ENCODE results near the gene PEX10.

Gene PEX10

DNA sequence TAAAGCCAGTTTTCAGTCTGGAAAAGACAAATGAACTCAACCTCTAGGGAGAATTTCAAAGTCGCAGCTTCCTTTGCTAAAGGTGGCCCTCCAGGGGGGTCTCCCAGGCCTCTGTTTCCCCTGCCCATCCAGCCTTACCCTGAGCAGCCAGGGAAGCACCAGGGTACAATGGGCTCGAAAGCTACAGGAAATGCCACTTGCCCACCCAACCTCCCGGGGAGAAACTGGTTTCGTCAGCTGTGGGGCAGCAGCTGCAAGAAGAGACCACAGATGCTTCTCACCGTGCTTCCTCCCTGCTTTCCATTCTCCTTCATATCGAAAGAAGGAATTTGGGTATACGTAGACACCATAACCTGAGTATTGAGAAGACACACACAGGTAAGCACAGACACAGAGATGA is 22.7 kb downstream of the PEX10 start:
- TF ChIP-seq, protein P1, sequence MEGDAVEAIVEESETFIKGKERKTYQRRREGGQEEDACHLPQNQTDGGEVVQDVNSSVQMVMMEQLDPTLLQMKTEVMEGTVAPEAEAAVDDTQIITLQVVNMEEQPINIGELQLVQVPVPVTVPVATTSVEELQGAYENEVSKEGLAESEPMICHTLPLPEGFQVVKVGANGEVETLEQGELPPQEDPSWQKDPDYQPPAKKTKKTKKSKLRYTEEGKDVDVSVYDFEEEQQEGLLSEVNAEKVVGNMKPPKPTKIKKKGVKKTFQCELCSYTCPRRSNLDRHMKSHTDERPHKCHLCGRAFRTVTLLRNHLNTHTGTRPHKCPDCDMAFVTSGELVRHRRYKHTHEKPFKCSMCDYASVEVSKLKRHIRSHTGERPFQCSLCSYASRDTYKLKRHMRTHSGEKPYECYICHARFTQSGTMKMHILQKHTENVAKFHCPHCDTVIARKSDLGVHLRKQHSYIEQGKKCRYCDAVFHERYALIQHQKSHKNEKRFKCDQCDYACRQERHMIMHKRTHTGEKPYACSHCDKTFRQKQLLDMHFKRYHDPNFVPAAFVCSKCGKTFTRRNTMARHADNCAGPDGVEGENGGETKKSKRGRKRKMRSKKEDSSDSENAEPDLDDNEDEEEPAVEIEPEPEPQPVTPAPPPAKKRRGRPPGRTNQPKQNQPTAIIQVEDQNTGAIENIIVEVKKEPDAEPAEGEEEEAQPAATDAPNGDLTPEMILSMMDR (conservative IDR thresholded peaks at IDR 0.05; ENCODE audit: low read length), result no peak
- no peak overlapping the region for H3K4me3 ChIP-seq (ENCODE audit: low read length)
- DNase-seq (ENCODE audit: low read depth), result no peak

DNA sequence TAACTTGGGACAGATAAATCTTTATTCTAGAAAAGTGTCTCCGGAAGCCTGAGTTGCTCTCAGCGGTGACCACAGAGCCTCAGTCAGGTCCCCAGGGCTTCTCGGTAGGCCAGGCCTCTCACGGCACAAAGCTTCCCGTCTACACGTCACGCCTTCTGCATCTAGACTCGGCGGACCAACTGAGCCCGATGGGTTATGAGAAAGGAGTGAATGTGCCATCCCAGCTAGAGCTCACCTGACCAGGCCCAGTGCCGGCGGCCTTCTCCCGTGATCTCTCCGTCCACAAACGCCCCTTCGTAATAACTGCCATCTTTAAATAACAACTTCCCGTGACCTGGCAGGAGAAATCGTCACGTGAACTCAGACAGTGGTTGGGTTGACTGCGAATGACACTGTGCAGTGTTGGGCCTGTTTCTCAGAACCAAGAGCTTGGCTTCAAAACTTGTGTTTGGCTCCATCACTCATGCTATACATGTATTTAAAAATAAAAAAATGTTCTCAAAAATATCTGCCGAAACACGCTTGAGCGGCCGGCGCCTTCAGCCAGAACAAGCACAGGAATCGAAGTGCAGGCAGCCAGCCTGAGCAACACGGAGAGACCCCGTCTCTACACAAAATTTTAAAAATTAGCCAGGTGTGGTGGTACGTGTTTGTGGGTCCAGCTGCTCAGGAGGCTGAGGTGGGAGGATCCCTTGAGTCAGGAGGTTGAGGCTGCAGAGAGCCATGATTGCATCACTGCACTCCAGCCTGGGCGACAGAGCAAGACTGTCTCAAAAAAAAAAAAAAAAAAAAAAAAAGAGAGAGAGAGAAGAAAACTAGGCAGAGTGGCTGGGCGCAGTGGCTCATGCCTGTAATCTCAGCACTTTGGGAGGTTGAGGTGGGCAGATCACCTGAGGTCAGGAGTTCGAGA is 24.1 kb downstream of the PEX10 start:
- TF ChIP-seq, protein P1 (conservative IDR thresholded peaks at IDR 0.05; ENCODE audit: low read length), result no peak
- DNase-seq (ENCODE audit: low read depth), result no peak
- H3K4me3 ChIP-seq (ENCODE audit: low read length), result no peak overlapping the region

DNA sequence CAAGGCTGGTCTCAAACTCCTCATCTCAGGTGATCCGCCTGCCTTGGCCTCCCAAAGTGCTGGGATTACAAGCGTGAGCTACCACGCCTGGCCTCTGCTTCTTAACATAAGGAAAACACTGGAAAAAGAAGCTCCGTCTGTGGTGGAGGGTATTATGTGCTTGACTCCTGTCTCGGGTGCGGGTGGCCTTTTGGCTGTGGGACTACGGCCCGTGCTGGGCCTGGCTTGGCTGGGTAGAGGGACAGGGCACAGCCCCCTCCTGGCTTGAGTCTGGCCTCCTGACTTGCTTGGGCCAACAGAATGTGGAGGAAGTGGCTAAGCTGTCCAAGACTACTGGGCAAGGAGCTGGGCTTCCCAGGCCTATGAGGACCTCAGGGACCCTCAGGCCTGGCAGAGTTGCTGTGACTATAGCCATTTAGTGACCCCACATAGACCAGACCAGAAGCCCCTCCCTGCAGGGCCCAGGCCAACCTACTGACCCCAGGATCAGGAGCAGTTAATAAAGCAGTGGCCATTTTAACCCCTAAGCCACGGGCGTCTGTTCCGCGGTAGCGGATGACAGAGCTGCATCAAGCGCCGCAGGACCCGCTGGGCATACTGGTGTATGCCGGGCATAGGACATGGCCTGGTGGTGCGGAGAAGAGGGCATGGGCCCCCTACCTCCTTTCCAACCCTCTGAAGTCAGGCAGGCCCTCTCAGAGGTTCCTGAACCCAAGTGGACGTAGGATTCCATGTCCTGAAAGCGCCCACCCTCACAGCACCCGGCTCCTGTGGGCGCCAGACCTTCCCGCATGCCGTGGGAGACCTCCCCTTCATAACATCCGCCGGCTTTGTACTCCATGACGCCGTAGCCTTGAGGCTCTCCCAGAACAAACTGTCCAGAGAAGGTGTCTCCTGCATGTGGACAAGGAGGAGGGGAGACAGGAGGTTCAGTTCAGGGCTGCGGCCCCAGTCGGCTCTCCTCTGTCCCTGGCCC is 25.4 kb downstream of the PEX10 start:
- no peak for DNase-seq (ENCODE audit: low read depth)
- no peak overlapping the region for H3K4me3 ChIP-seq (ENCODE audit: low read length)
- TF ChIP-seq, protein P1 (conservative IDR thresholded peaks at IDR 0.05; ENCODE audit: low read length), result no peak

DNA sequence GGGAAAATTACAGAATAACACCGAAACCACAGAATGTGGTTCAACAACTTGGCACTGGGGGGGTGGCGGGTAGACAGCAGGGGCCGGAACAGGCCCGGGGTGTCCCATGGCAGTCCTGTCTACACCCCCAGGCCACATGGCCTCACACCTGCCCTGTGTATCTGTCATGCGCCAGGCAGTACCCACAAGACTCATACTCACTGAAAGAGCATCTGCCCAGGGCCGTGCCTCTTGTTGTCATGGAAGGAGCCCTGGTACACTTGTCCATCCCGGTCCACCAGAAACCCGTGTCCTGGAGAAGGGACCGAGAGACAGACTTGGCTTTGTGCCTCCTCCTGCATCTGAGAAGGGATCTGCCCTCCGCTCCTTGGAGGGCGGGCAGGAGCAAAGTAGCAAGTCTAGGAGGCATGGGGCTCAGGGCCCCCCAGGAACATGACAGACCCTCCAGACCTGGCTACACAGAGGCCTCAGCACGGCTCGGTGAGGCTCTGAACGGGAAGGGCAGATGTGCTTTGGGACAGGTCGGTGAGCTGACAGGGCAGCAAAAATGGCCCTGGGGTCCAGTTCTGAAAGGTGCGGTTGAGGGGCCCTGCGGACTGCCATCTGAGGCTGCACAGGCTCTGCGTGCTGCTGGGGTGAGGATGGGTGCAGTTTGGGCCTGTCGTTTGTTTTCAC is 26.6 kb downstream of the PEX10 start:
- no peak overlapping the region for H3K4me3 ChIP-seq (ENCODE audit: low read length)
- DNase-seq (ENCODE audit: low read depth), result no peak
- TF ChIP-seq, protein P1 (conservative IDR thresholded peaks at IDR 0.05; ENCODE audit: low read length), result no peak

DNA sequence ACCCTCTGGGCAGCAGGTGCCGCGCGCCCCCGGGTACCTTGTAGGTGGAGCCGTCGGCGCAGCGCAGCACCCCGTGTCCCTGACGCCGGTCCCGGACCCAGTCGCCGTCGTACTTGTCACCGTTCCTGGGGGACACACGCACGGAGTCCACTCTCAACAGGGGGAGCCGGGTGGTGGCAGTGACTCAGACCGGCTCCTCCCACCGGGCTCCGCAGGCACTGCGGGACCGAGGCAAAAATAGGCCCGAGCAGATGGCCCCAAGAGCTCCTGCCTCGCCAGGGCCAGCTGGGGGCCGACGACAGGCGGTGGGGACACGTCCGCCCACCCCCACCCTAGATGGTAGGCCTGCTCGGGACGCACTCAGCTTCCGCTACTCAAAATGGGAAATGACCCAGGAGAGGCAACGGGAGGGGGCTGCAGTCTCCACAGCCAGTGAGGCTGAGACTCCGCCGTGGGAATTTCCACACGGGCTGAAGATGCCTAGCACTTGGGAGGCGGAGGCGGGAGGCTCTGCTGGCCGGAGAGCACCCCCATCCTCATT is 27.4 kb downstream of the PEX10 start:
- TF ChIP-seq, protein P1 (conservative IDR thresholded peaks at IDR 0.05; ENCODE audit: low read length), result no peak
- DNase-seq (ENCODE audit: low read depth), result no peak
- H3K4me3 ChIP-seq (ENCODE audit: low read length), result no peak overlapping the region

DNA sequence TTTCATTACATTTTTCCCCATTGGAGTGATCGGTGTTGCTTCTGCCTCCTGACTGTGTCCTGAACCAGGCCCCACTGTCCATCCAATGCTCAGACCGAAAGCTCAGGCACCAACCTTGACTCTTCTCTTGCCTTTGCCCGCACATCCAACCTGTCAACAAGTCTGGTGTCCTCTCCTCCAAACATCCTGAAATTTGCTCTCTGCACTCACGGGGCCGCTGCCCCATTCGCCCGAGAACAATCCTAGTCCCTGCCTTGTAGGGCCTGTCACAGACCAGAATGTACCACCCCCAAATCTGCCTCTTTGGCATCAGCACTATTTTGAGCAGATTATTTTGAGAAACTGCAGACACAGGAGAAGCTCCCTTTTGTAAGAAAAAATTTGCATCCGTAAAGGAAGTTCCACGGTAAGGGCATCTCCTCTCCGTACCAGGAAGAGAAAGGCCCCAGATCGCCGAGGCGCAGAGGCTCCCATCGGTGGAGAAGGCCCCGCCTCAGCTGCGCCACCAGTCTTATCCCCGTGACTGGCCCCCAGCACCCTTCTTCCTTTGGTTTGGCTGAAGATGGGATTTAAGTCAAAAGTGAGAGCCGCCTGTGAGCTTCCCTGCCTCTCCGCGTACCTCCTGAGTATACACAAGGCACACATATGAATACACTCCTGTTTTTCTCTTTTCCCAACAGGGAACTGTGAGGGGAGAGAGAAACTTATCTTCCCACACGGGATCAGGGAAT is 28.1 kb downstream of the PEX10 start:
- TF ChIP-seq, protein P1 (conservative IDR thresholded peaks at IDR 0.05; ENCODE audit: low read length), result no peak
- no peak for DNase-seq (ENCODE audit: low read depth)
- no peak overlapping the region for H3K4me3 ChIP-seq (ENCODE audit: low read length)

Measured in AG10803 (cell line).